ENCODE measurements around the gene RBL1.
A peak's percentile ranks its signal among the peaks of the same experiment; 100 is the strongest.
"Not testable (repeated sequence)": the region's sequence is repeated elsewhere in the genome, so short reads cannot be mapped to it uniquely, and the experiment has no call there.

The RBL1 gene

DNA sequence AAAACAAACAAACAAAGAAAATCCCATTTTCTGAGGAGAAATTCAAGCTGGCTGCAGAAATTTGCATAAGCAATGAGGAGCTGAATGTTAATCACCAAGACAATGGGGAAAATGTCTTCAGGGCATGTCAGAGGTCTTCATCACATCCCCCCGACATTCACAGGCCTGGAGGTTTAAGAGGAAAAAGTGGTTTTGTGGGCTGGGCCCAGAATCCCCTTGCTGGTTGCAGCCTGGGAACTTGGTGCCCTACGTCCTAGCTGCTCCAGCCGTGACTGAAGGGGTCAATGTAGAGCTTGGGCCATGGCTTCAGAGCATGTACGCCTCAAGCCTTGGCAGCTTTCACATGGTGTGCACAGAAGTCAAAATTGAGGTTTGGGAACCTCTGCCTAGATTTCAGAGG lies 101.6 kb downstream of the RBL1 start:
- DNase-seq, result not testable (repeated sequence)

DNA sequence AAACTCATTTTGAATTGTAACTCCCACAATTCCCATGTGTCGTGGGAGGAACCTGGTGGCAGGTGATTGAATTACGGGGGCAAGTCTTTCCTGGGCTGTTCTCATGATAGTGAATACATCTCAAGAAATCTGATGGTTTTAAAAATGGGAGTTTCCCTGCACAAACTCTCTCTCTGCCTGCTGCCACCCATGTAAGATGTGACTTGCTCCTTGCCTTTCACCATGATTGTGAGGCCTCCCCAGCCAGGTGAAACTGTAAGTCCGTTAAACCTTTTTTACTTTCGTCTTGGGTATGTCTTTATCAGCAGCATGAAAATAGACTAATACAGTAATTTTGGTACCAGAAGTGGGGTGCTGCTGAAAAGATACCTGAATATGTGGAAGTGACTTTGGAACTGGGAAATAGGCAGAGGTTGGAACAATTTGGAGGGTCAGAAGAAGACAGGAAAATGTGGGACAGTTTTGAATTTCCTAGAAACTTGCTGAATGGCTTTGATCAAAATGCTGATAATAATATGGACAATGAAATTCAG lies 102.9 kb downstream of the RBL1 start:
- no peak for DNase-seq

DNA sequence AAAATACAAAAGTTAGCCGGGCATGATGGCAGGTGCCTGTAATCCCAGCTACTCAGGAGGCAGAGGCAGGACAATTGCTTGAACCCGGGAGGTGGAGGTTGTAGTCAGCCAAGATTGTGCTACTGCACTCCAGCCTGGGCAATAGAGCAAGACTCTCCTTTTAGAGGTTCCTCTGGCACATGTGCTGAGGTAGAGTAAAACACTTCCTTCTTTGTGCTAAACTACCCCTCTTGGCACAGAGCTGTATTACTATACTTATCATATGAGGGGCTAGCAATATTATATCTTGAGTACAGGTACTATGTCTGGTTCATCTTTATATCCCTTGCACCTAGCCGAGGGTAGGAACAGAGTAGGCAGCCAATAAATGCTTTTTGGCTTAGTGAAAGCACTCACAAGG lies 104.1 kb downstream of the RBL1 start:
- no peak for DNase-seq

DNA sequence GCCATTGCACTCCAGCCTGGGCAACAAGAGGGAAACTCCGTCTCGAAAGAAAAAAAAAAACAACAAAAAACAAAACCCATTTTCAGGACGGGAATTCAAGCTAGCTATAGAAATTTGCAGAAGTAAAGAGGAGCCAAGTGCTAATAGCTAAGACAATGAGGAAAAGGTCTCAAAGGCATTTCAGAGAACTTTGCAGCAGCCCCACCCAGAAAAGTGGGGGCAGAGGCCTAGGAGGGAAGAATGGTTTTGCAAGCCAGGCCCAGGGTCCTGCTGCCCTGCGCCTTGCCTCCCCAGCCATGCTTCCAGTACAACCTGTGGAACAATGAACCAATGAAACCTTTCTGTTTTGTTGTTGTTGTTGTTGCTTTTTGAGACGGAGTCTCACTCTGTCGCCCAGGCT lies 106.0 kb downstream of the RBL1 start:
- DNase-seq, result no peak

DNA sequence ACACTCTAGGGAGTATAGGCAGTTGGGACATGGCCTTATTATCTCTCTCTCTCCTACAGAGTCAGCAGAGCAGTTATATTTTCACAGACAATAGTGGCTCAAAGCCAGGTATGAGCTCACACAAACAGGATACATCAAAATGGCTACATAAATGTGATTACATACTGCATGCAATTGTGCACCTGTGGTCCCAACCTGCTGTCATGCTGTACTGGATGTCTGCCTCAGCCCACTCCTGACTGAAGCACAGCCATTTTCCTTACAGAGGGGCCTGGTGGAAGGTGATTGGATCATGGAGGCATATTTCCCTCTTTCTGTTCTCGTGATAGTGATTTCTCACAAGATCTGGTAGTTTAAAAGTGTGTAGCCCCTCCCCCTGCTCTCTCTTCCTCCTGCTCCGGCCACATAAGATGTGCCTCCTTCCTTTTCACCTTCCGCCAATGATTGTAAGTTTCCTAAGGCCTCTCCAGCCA lies 107.3 kb downstream of the RBL1 start:
- no peak for DNase-seq

DNA sequence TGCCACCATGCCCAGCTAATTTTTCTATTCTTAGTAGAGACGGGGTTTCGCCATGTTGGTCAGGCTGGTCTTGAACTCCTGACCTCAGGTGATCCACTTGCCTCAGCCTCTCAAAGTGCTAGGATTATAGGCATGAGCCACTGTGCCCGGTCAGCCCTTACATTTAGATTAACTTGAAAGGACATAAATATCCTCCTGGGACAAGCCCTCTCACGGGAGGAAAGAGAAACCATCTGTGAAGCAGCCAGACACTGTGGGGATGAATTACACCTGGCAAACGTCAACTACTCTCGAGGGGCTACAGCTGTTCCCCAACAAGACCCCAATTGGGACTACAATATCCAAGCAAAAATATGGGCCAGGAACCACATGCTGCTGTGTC lies 111.5 kb downstream of the RBL1 start:
- DNase-seq, result no peak

DNA sequence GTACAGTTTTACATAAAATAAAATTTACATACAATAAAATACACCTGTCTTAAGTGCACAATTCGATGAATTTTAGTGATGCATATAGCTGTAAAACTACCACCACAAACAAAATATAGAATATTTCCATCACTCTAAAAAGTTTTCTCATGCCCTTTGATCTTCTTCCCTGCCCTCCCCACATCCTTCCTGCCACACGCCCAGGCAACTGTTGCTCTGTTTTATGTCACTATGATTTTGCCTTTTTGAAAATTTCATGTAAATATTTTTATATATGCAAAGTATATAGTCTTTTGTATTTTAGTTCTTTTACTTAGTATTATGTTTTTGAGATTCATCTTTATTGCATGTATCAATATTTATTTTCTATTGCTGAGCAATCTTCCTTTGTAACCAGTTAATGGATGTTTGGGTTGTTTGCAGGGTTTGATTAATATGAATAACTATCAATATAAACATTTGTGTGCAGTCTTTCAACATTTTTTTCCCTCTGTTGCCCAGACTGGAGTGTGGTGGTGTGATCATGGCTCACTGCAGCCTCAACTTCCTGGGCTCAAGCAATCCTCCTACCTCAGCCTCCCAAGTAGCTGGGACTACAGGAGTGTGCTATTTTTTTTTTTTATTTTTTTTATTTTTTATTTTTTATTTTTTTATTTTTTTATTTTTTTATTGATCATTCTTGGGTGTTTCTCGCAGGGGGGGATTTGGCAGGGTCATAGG lies 120.5 kb downstream of the RBL1 start:
- DNase-seq, result peak in 1 of 2 donors; percentile 16

DNA sequence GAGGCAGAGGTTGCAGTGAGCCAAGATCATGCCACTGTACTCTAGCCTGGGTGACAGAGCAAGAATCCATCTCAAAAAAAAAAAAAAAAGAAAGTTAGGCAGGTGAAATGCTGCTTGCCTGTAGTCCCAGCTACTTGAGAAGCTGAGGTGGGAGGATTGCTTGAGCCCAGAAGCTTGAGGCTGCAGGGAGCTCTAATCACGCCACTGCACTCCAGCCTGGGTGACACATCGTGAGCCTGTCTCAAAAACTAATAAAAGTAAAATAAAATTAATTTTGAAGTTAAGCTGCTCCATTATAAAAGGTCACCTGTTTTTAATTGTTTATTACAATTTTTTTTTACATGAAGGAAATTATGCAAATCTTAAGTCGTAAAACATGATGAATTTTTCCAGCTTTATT lies 121.1 kb downstream of the RBL1 start:
- no peak for DNase-seq

DNA sequence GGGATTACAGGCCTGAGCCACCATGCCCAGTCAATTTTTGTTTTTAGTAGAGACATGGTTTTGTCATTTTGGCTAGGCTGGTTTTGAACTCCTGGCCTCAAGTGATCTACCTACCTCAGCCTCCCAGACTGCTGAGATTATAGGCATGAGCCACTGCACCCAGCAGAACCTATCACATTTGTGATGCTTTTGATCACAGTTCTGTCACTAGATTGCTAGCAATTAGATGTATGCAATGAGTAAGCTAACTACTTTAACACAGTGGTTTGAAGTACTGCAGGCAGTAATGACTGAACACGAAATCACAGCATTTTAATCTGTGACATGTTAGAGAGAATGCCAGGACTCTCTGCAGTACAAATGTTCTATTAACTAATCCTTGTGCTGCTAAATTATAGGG lies 124.7 kb downstream of the RBL1 start:
- no peak for DNase-seq

DNA sequence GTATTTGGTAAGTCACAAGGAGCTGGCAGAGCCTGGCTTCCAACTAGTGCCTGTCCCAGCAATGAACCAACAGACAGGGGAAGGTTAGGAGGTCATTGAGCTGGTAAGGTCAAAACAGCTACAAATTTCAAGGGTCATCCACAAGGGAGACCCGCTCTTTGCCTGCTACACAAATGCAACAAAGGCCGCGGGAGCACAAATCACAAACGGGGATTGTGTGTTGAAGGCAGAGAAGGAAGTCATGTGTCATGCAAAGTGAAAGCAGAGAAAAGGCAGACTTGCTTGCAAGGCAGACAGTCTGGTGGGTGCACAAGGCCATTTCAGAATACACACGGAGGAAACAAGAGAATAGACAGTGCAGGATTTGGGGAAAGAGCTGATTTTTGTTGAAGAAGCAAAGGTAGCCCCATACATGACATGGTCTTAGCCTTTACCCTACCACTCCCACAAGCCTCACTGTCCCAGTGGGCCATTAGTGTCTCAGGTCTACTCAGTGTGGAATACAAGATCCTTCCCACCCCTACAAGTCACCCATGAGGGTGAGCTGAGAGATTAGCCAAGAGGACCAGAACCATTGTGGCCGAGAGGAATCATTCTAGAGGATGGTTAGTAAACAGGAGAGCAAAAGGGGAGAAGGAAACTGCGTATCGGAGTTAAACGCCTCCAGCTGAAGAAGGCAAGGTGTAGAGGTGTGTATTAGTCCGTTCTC lies 126.2 kb downstream of the RBL1 start:
- no peak for DNase-seq

DNA sequence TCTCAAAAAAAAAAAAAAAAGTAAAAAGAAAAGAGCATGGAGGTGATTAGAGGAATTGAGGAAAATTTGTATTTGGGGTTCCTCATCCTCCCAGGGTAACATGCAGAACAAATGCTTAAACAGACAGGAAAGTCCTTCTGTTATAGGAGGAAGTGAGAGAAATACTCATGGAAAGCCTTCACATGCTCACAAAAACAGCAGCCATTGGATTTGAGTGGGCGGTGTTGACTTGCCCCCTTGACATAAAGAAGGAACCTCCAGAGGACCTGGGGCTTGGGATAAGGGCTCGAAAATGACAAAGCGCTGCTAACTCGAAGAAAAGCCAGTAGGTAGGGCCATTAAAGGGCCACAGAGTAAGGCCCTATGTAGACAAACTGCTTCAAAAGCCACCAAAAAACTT lies 126.7 kb downstream of the RBL1 start:
- DNase-seq, result no peak

DNA sequence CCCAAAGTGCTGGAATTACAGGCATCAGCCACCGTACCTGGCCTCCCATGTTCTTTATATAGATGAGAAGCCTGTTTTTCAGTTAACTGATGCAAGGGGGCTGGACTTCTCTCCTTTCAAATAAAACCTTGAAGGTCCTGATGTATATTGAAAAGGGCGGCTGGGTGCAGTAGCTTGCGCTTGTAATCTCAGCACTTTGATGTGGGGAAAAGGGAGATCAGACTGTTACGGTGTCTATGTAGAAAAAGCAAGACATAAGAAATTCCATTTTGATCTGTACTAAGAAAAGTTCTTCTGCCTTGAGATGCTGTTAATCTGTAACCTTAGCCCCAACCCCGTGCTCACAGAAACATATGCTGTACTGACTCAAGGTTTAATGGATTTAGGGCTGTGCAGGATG lies 128.2 kb downstream of the RBL1 start:
- DNase-seq, result no peak

DNA sequence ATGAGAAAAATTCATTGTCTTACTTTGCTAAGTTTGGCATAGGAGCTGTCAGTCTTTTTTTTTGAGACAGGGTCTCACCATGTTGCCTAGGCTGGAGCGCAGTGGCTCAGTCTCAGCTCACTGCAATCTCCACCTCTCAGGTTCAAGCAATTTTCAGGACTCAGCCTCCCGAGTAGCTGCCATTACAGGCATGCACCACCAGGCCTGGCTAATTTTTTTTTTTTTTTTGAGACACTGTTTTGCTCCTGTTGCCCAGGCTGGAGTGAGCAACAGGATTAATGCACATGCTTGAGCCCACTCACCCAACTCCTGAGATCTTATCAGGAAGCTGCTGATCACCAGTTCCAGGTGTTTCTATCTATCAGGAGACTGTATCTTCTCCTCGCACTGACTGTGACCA lies 128.8 kb downstream of the RBL1 start:
- DNase-seq, result not testable (repeated sequence)

DNA sequence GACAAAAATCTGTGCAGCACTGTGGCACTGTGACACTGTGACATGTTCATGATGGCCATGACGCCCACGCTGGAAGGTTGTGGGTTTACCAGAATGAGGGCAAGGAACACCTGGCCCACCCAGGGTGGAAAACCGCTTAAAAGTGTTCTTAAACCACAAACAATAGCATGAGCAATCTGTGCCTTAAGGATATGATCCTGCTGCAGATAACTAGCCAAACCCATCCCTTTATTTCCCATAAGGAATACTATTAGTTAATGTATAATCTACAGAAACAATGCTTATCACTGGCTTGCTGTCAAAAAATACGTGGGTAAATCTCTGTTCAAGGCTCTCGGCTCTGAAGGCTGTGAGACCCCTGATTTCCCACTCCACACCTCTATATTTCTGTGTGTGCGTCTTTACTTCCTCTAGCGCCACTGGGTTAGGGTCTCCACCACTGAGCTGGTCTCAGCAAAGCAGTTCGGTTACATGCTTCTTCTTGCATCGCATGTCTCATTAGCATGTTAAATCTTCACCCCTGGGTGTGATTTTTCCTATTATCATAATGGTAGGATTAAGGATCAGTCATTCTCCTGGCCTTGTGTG lies 133.3 kb downstream of the RBL1 start:
- not testable (repeated sequence) for DNase-seq

DNA sequence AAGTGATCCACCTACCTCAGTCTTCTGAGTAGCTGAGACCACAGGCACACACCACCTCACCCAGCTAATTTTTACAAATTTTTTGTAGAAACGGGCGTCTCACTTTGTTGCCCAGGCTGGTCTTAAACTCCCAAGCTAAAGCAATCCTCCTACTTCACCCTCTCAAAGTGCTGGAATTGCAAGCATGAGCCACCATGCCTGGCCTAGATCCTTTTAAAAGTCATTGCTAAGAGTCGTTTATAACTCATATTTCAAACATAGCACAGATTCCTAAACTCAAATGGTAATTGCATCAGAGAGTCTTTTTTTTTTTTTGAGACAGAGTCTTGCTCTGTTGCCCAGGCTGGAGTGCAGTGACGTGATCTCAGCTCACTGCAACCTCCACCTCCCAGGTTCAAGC lies 136.6 kb downstream of the RBL1 start:
- DNase-seq, result no peak

DNA sequence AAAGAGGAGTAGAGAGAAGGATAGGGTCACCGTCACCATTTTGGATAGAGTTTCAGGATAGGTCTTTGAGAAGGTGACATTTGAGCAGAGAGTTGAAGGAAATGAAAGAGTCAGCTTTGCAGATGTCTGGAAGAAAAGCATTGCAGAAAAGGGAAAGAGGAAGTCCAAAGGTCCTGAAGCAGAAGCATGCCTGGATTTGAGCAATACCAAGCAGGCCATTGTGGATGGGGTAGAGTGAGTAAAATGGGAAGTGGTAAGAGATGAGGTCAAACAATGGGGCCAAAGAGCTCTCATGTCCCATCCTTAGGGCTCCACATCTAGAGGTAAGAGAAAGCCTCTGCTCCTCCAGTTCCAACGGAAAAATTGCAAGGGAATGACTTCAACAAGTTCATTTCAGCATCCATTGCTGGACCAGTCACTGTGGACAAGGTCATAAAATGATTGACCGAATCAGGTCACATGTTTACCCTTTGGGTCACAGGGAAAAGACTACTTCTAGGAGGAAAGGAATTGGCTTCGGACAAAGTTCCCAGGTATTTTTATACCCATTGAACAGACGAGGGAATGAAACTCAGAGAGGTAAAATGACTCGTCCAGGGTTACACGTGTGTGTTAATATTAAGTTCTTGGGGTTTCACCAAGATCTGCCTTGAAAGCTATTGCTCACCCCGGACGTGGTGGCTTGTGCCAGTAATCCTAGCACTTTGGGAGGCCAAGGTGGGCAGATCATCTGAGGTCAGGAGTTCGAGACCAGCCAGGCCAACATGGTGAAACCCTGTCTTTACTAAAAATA lies 137.7 kb downstream of the RBL1 start:
- DNase-seq, result peak; percentile 12 to 53

DNA sequence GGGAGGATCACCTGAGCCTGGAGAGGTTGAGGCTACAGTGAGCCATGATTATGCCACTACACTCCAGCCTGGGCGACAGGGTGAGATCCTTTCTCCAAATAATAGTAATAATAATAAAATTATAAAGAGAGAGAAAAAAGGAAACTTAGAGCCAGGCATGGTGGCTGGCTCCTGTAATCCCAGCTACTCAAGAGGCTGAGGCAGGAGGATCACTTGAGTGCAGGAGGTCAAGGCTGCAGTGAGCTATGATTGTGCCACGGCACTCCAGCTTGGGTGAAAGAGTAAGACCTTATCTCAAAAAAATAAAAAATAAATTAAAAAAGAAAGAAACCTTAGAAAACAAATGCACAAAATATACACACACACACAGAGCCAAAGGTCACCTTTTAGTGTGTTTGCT lies 139.1 kb downstream of the RBL1 start:
- no peak for DNase-seq

DNA sequence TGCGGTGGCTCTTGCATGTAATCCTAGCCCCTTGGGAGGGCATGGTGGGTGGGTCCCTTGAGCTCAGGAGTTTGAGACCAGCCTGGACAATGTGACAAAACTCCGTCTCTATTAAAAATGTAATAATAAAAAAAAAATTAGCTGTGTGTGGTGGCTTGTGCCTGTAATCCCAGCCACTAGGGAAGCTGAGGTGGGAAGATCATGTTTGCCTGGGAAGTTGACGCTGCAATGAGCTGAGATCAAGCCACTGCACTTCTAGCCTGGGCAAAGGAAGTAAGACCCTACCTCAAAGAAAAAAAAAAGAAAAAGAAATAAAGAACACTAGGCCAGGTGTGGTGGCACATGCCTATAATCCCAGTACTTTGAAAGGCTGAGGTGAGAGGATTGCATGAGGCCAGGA lies 139.8 kb downstream of the RBL1 start:
- DNase-seq, result no peak

DNA sequence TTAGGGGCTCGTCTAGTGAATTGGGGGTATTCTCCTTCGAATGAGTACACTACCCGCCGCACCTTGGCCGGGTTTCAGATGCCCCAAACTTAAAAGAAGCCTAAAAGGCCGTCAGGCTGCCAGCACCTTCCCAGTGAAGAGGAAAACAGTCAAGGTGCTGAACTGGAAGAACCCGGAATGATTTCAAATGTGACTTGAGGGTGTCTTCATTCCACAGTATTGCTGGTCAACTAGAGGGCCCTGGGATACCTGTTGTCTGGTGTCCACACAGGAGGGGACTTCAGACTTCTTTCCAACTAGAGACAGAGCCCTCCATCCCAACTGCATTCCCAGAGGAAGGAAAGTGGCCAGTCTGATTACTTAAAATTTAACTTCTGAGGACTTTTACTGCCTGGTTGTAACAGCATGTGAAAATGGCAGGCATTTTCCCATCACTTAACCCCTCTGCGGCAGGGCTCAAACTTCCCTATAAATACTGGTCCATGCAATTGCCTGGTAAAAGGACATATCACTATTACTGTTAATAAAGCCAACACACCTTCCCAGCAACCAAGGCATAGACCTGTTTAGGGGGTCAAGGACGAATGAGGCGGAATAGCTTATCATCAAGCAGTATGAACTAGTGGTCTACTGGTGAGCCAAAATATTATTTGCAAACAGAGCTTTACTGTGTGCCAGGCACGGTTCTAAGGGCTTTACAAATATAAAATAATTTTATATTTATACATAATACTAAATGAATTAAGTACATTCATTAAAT lies 143.6 kb downstream of the RBL1 start:
- DNase-seq, result no peak

DNA sequence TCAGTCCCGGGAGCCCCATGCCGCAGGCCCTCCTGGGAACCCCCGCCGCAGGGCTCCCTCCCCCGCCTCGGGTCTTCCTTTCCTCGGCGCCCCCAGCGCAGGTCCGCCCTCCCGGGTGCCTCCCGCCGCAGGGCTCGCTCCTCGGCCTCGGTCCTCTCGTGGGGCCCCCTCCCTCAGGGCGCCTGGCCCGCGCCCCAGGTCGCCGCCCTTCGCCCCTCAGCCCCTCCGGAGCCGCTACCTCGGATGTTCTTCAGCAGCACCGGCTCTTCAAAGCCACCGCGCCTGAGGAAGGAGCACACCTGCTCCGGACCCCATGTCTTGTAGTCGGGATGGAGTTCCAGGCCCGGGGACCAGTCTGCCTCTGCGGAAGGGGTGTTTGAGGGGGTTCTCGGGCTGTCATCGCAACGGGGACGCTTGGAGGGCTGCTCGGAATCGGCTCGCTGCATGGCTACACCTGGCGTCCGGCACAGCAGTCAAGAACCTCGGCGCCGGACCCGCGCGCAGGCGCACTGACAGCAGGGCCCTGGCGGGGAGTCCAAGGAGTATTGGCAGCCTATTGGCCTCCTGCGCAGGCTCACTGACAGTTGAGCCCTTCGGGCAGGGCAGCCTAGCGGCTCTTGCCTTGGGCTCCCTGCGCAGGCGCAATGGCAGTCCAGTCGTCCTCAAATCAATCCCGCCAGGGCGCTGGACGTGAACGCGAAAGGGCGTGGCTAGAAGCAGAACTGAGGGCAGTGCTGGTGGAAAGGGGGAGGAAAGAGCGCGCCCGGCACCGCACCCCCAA lies 144.4 kb downstream of the RBL1 start, which contains the start of gene SAMHD1:
Gene SAMHD1, minus strand, starts transcription at position 511 of the 781 bp plus-strand sequence. Its CDS starts 65 bp downstream, at position 446.
- peak; percentile 22 to 71 for DNase-seq

Data from bone marrow (tissue), 2 donors.